HG02943 (cell line): Measurements from ENCODE around the gene EDEM1.
"Not testable (repeated sequence)": the region's sequence is repeated elsewhere in the genome, so short reads cannot be mapped to it uniquely, and the experiment has no call there.

ENCODE experiments used
- ATAC-seq: cut with Tn5 transposase; IDR thresholded peaks from one replicate; pipeline ENCODE4 v1.9.1; 2021; ENCODE audit warnings: mild to moderate bottlenecking, low read depth, moderate library complexity; ENCODE audit not compliant: unreplicated experiment

Gene EDEM1

DNA sequence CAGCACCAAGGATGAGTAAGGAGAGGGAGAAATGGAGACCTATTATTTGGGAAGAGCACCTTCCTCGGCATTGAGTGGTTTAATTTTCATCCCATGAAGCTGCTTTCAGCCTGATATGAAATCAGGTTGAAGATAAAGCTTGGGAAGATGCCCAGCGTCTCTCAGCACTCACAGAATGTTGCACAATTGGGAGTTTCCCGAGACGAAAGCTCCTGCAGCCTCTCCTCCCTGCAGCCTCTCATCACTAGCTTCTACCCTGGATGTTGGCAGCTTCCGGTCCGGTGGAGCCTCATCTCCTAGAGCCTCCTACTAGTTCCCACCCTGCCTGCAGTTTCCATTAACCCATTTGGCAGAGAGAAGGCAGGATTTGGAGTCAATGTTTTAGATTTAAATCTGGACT lies 40.3 kb downstream of the EDEM1 start:
- no peak for ATAC-seq

DNA sequence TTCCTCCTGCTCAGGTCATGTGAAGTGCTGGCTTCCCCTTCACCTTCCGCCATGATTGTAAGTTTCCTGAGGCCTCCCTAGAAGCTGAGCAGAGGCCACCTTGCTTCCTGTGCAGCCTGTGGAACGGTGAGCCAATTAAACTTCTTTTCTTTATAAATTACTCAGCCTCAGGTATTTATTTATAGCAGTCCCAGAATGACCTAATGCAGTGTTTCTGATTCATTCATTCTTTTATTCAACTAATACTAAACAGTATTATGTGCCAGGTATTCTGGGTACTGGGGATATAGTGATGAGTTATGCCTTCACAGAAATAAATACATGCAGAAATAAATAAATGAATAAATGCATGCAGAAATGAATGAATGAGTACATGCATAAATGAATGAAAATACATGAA lies 41.9 kb downstream of the EDEM1 start:
- ATAC-seq: no peak

DNA sequence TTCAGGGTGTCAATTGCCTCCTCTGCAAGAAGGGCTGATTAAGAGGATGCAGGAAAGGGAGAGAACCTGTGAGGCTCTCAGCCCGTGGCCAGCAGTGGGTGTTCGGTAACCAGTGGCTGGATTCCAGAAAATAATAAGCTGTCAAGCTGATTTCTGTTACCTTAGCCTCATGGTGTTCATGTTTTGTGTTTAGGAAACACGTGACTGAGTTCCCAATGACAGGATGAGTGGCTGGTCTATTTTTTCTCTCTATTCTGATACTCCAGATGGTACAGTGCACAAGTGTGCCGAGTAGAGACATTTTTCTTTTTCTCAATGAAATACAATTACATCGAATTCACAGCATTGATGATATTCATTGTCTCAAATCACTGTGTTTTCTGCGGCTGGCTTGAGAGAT lies 43.6 kb downstream of the EDEM1 start:
- no peak for ATAC-seq

DNA sequence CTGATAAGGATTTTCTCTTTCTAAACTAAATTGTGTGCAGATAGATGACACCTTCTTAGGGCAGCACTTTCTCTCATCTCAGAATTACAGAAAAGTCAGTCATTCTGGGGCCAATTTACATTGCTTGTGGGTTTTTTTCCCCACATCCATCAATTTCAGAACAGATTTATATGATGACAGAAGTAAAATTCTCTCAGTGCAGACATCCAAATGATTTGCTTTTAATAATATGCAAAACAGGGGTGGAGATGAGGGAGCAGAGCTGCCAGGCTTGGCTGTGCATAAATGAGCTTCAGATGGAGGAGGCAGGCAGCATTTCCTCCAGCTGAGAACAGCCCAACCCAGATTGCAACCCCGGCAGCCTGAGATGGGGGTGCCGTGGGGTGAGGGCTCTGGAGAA lies 44.0 kb downstream of the EDEM1 start:
- no peak for ATAC-seq

DNA sequence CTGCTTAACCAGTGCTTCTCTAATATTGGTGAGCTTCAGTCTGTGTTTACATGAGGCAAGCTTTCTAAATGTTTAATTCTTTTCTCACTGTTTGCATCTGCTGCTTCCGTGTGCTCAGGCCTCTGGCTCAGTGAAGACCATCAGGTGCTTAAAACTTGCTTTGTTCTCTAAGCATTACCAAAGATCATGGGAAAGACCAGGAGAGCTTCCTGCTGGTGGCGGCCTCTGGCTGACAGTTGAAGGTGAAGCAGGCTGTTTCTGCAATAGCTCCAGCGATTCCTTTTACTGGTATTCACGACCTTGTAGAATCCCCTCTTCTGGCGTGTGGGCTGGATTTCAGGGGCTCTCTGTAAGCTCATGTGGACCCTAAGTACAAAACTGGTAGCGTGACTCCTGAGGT lies 45.1 kb downstream of the EDEM1 start:
- no peak for ATAC-seq

DNA sequence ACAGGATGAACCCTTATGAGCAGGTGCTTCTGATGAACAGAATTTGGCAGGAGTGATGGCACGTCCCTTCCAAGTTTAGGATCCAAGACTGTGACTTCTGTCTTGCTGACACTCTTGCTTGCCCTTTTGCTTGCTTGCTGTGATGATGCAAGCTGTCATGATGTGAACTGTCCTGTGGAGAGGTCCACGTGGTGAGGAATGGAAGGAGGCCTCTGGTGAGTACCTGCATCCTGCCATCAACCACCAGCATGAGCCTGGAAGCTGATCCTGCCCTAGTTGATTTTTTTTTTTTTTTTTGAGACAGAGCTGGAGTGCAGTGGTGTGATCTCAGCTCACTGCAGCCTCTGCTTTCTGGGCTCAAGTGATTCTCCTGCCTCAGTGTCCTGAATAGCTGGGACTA lies 45.5 kb downstream of the EDEM1 start:
- ATAC-seq: no peak

DNA sequence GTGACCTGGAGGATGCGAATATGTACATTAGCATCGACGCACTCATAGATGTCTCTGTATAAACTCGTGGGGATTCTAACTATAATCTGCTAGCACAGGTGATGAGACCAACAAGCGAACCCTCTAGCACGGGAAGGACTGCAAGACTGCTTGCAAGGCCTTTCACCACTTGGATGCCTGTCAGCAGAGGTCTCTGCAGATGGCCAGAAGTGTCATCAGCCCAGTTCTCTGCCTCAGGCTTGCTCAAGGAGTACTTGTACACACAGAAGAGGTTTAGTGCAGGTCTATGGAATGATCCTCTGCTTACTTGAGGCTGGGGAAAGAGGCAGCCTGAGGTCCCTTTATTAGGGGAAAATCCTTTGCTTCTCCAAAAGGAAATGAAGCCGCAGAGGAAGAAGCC lies 48.1 kb downstream of the EDEM1 start:
- no peak for ATAC-seq

DNA sequence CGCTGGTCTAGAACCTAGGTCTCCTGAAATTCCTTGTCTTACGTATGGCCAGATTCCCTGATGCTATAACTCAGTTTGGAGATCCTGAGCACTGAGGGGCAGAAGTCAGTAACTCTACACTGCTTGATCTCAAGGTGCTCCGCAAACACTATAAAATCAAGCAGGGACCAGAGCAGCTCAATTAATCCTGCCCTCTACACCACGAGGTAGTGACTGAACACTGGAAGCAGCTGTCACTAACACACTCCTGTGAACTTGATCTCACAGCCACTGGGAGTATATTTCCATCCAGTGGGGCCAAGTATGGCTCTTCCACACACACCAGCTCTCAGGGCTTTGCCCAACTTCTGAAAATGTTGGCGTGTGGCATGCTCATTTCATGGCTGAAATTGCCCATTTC lies 51.0 kb downstream of the EDEM1 start:
- ATAC-seq: no peak

DNA sequence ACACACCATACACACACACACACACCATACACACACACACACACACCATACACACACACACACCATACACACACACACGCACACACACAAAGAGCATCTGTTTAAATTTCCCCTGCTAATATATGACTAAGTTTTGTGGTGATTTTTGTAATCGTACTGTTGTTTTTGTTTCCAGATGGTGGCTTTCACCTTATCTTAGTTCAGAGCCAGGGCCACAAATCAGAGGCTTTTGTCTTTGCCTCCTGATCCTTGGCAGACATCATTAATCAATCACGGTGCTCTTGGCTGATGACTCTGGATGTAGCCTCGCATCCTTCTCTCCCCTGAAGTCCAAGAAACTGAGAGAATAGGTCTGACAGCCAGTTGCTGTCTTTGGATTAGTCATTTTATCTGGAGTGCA lies 52.1 kb downstream of the EDEM1 start:
- ATAC-seq: no peak

DNA sequence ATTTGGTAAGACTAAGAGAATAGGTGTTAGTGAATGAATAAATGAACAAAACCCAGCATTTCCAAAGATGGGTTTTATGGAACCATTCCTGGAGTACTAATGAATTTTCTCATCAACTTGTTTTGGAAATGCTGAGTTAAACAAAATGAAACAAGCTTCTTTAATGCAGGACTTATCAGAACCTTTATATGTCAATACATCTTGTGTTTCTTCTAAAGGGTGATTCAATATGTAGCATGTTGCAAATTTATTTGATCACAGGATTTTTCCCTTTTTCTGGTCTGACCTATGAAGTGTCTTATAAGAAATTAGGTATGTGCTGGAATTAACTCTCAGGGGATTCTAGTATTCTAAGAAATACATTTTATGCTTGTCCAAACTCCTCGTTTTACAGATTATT lies 53.2 kb downstream of the EDEM1 start:
- ATAC-seq: no peak

DNA sequence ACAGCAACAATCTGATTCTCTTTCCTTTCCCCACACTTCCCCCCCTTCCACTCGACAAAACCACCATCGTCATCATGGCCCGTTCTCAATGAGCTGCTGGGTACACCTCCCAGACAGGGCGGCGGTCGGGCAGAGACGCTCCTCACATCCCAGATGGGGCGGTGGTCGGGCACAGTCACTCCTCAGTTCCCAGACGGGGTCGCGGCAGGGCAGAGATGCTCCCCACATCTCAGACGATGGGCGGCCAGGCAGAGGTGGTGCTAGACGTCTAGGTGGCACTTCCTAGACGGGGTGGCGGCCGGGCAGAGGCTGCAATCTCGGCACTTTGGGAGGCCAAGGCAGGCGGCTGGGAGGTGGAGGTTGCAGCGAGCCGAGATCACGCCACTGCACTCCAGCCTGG lies 55.3 kb downstream of the EDEM1 start:
- ATAC-seq: not testable (repeated sequence)

DNA sequence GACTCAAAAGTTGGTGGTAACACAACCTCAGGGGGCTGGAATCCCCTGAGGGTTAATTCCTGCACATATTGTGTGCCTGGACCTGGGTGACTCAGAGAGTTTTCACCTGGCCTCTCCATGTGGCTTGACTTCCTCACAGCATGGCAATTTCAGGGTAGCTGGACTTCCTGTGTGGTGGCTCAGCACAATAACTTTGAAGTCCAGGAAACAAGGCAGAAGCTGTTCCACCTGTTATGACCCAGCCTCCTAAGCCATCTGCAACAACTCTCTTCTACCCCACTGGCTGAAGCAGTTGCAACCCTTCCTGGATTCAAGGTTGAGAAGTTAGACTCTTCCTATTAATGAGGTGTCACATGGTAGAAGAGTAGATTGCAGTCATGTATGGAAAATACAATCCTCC lies 58.4 kb downstream of the EDEM1 start:
- ATAC-seq: no peak

DNA sequence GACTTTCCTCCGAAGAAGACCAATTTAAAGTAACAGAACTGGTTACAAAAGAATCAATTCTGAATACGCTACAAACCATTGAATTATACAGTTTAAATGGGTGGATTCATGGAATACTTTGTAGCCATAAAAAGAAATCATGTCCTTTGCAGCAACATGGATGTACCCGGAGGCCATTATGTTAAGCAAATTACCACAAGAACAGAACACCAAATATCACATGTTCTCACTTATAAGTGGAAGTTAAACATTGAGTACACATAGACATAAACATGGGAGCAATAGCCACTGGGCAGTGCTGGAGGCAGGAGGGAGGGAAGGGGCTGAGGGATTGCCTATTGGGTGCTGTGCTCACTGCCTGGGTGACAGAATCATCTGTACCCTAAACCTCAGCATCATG lies 61.3 kb downstream of the EDEM1 start:
- ATAC-seq: no peak

DNA sequence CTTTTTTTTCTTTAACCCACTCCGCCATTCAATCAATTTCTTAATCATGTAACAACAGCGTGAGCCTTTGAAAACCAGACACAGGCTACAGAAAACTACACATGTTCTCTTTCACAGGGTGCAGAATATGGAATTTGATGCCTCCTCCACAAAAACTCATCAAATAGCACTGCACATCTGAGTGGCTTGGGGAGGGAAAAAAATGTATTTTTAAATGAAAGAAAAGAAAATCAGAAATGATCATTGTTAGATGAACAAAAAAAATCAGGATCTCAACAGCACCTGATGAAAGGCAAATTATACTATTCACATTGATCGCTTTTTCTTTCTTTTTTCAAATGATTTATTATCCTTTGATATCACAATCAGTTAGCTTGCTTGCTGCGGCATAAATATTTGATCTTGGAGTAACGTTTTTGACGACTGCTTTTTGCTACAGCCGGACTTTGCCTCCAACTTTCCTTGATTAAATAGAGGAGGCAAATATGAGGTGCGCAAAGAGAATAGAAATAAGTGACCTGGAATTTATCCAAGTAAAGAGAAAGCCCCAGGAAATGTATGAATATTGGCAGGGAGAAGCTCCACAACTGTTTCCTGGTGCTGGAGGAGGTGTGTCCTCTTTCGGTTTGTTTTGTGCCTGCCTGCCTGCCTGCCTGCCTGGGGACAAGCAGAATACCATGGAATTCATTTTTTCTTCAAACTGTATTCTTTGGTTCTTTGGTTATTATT lies 63.1 kb downstream of the EDEM1 start:
- no peak for ATAC-seq

DNA sequence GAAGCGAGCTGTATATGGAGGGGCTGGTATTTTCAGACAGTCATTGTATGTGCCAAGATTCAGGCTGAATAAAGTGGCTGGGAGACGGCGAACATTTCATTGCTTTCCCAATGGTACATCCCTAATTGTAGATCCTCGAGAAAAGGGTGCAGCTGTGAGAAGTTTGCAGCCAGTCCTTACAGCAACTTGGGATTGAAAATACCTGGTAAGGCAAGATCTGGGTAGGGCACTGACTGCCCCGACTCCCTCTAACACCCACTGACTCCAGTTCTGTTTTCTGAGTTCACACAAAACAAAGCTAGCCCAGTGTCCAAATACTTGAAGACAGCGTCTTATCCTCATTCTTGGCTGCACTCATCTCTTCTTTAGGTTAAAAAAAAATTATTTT lies 63.7 kb downstream of the EDEM1 start:
- ATAC-seq: no peak

DNA sequence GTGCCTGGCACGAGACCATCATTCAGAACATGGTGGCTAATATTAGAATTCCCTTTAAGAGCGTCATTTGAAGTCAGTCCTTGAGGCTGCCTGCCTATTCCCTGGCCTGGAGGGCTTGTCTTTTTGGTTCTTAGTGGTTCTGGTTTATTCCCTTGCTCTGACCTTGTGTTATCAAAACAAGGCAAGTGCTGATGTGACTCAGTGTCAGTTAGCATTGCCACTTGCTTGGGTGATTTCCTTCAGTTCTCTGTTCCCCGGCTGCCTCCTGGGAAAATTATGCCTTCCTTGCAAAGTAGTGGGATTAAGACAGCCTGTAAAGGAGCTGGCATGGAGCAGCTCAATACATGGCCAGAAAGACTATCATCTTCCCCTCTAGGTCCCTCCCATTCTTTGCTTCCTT lies 64.6 kb downstream of the EDEM1 start:
- no peak for ATAC-seq

DNA sequence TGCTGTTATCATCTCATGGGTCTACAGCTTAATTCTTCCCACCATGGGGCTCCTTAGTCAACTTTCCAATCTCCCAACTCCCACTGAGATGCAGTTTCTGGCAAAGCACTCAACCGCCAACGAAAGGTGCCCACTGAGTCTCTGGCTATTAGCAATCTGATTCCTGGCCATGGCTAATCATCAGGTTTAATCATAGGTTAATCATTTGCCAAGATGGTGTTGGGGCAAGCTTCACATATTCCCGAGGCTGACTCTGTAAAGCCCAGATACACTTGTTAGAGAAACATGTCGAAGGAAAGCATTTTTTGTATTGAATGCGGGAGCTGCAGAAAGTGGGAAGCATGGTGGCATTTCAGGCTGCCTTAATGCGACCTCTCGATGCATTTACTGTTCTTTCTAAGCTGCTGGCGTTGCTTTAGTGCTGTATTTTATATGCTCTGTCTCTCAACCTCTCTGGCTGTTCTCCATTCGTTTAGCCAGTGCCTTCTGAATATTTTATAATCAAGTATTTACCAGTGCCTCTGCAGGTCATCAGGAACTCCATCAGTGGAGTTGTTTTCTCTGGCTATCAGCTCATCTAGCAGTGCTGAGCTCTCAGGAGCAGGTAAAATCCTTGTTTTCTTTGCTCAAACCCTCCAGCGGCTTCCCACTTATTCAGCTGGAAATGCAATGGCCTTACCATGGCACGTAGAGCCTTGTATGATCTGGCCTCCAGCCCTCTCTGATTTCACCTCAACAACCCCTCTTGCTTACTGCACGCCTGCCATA lies 67.0 kb downstream of the EDEM1 start:
- no peak for ATAC-seq

DNA sequence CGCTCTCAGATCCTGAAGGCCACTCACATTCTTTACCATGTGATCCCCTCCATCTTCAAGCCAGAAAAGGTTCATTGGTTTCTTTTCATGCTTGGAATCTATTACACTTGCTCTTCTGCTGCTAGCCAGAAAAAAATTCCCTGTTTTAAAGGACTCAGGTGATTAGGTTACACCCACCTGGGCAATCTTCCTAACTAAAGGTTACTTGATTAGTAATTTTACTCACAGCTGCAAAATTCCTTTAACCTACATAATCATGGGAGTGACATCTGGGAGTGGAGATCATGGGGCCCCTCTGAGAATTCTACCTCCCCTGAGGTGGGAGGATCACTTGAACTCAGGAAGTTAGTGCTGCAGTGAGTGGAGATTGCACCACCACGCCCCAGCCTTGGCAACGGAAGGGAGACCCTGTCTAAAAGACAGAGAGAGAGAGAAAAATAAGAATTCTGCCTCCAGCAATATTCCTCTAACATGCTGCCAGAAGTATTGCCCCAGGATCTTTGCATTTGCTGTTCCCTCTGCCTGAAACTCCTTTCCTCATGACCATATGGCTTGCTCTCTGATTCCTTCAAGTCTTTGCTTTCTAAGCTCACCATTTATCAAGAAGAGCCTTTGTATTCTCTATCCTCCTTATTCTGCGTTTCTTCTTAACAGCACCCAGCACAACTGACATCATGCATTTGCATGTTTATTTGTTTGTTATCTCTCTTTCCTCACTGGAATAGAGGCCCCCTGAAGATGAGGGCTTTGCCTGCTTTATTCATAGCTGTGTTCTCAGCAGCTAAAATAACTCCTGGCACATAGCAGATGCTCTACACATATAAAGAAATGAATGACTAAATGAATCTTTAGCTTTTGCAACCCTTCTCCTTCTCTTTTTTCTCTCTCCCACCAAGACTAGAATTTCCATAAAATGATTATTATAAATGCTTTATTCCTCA lies 68.2 kb downstream of the EDEM1 start:
- no peak for ATAC-seq

DNA sequence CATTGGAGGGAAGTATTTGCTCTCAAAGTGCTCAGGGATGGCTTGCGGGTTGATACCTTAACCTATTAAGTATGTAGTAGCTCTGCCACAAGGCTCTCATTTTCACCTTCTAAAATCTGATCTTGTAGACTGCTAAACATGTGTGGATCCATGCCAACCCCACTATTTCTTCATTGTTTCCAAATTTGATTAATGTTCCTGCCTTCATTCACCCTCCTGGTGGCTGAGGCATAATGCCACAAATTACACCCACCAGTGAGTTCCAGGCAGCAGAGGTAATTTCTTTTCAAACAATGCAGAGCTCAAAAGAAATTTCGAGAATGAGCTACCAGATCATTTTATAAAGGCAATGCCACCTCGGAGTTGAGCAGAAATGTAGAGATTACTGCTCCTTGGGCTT lies 71.0 kb downstream of the EDEM1 start:
- ATAC-seq: no peak

DNA sequence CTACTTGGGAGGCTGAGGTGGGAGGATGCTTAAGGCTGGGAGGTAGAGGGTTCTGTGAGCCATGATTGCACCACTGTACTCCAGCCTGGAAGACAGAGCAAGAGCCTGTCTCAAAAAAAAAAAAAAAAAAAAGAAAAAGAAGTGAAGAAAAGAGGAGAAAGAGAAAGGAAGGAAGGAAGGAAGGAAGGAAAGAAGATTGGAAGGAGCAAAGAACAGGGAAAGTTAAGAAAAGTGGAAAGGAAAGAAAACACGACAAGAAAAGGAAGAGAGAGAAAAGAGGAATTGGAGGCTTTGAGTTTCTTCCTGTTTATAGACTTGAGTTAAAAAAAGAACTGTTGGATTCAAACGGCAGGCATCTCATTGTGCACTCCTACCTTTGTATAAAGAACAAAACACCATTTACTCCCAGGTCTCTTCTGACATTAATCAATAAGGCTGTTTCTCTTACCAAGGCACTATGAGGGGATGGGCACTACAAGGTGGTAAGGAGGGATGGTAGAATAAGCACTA lies 73.5 kb downstream of the EDEM1 start:
- ATAC-seq: no peak

DNA sequence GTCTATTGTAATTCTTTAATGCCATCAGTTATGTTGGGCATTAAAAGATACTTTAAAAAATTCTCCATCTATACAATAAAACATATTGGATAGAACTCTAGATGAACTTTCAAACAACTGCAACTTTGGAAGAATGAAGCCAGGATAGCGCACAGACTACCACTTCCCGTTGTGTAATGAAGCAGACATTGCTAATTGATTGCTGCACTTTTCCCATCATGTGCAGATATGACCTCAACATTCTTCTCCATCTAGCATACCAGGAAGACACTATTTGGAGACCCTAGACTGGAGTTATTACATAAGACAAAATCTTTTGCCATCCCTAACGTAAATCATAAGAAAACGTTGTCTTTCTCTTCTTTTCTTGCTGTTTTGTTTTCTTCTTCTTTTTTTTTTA lies 75.0 kb downstream of the EDEM1 start:
- no peak for ATAC-seq
